Fibroblast of lung (primary cell): Measurements from ENCODE around the gene COL24A1. TPM values are rescaled to one million over a fixed set of nuclear protein-coding genes. Genes with fewer than 3 reads are reported as not detected.
A peak's percentile ranks its signal among the peaks of the same experiment; 100 is the strongest.

Experiments
- DNase-seq, 2 donors: peaks; one replicate each; pipeline versions ENCODE4 v3.0.0 to v3.0.0-alpha.2; 2010; ENCODE audit warnings: low read depth in 2 of 2
- H2AFZ ChIP-seq: 2 replicates; pipeline ENCODE4 v1.5.1; 2012; ENCODE audit warnings: low read length, control low read depth, inconsistent platforms
- H3K27ac ChIP-seq: 2 replicates; pipeline ENCODE4 v1.5.1; 2011; ENCODE audit warnings: low read length, control low read depth; ENCODE audit not compliant: insufficient read depth
- H3K27me3 ChIP-seq: 2 replicates; pipeline ENCODE4 v1.5.1; 2011; ENCODE audit warnings: mild to moderate bottlenecking, low read length; ENCODE audit not compliant: control insufficient read depth, insufficient read depth
- H3K36me3 ChIP-seq: 2 replicates; pipeline ENCODE4 v1.5.1; 2011; ENCODE audit warnings: low read length; ENCODE audit not compliant: control insufficient read depth, insufficient read depth
- H3K4me1 ChIP-seq: 2 replicates; pipeline ENCODE4 v1.5.1; 2011; ENCODE audit warnings: low read length; ENCODE audit not compliant: control insufficient read depth, insufficient read depth; ENCODE audit errors: extremely low read depth
- H3K4me2 ChIP-seq: 2 replicates; pipeline ENCODE4 v1.5.1; 2011; ENCODE audit warnings: low read length, control low read depth; ENCODE audit not compliant: insufficient read depth; ENCODE audit errors: extremely low read depth
- H3K4me3 ChIP-seq, 4 experiments: fragments of 200-600 bp in 1 of 4; sonication (generic) in 1 of 4; replicated peaks in 1 of 4; 2 replicates each; pipeline ENCODE4 v1.5.1; 2011 to 2016; ENCODE audit warnings: low read length in 4 of 4, low read depth in 3 of 4, mild to moderate bottlenecking in 3 of 4, control low read depth in 2 of 4, inconsistent platforms in 1 of 4, mixed read lengths in 1 of 4; ENCODE audit not compliant: insufficient read depth in 1 of 4; ENCODE audit errors: control extremely low read depth in 1 of 4
- H3K79me2 ChIP-seq: 2 replicates; pipeline ENCODE4 v1.5.1; 2012; ENCODE audit warnings: mild to moderate bottlenecking, low read length, inconsistent platforms; ENCODE audit not compliant: control insufficient read depth, insufficient read depth
- H3K9ac ChIP-seq: 2 replicates; pipeline ENCODE4 v1.5.1; 2011; ENCODE audit warnings: mild to moderate bottlenecking, low read length, control low read depth; ENCODE audit not compliant: insufficient read depth
- H3K9me3 ChIP-seq: 2 replicates; pipeline ENCODE4 v1.5.1; 2012; ENCODE audit warnings: low read depth, low read length; ENCODE audit not compliant: control insufficient read depth, insufficient read depth
- H4K20me1 ChIP-seq: 2 replicates; pipeline ENCODE4 v1.5.1; 2011; ENCODE audit warnings: low read length; ENCODE audit not compliant: control insufficient read depth, insufficient read depth; ENCODE audit errors: extremely low read depth
- CTCF ChIP-seq, 2 donors: IDR thresholded peaks in 1 of 2; conservative IDR thresholded peaks in 1 of 2; 1 replicate in 1 of 2; 2 replicates in 1 of 2; pipeline ENCODE4 v1.5.1; 2011 to 2012; ENCODE audit warnings: low read length in 2 of 2, control low read depth in 1 of 2, inconsistent platforms in 1 of 2, low read depth in 1 of 2, mild to moderate bottlenecking in 1 of 2
- EZH2 ChIP-seq: IDR thresholded peaks from 2 replicates; pipeline ENCODE4 v1.5.1; 2012; ENCODE audit warnings: low read length, control low read depth, mild to moderate bottlenecking; ENCODE audit errors: missing control alignments
- polyA plus RNA-seq, 2 donors: library from polyadenylated mRNA; depleted of rRNA in 1 of 2; stranded (reverse) in 1 of 2; unstranded in 1 of 2; fragments of >200 nt; gene quantifications; 2 replicates each; pipeline ENCODE4 v1.2.1, GENCODE V29; 2011 to 2012; ENCODE audit warnings: missing spikeins in 1 of 2
- total RNA-seq: library from RNA; depleted of rRNA; stranded (reverse); fragments of >200 nt; gene quantifications from 2 replicates; pipeline ENCODE4 v1.2.1, GENCODE V29; 2014

The COL24A1 gene
- total and polyA plus RNA-seq, 2 donors (not counting 1 experiment from before 2014, with no cell fraction given): 0.31 to 3.3 TPM

- Histone ChIP-seq H3K4me1 (no peaks in the 10 kb centered on the region), H3K4me2 (no peak overlapping the region), H3K9ac (no peak overlapping the region), H4K20me1 (no peaks in the 10 kb centered on the region), H3K27me3 (no peaks in the 10 kb centered on the region), H3K27ac (no peak overlapping the region), H3K79me2 (no peaks in the 10 kb centered on the region), H3K36me3 (no peaks in the 10 kb centered on the region), H2AFZ (no peak overlapping the region), H3K4me3 (no peak overlapping the region), H3K9me3 (no peaks in the 10 kb centered on the region)
- no peak for TF ChIP-seq CTCF (conservative IDR thresholded peaks at IDR 0.05 in 1 of 2, IDR thresholded peaks at IDR 0.05 in 1 of 2; ENCODE audit: low read depth in 1 of 2, low read length in 2 of 2)
- no peak for TF ChIP-seq EZH2
- DNase-seq: no peak
Observed at GRCh38 chr1:86104606-86105532, 51.7 kb downstream of the COL24A1 start.

- Histone ChIP-seq H3K9ac (no peak overlapping the region), H2AFZ (no peak overlapping the region), H3K9me3 (no peaks in the 10 kb centered on the region), H4K20me1 (no peaks in the 10 kb centered on the region), H3K27ac (no peak overlapping the region), H3K4me3 (no peak overlapping the region), H3K4me2 (no peak overlapping the region), H3K4me1 (no peaks in the 10 kb centered on the region), H3K27me3 (no peaks in the 10 kb centered on the region), H3K79me2 (no peaks in the 10 kb centered on the region), H3K36me3 (no peaks in the 10 kb centered on the region)
- DNase-seq: peak in 1 of 2 donors; percentile 26
- TF ChIP-seq EZH2: no peak
- TF ChIP-seq CTCF (conservative IDR thresholded peaks at IDR 0.05 in 1 of 2, IDR thresholded peaks at IDR 0.05 in 1 of 2; ENCODE audit: low read depth in 1 of 2, low read length in 2 of 2): no peak
Observed at GRCh38 chr1:86101616-86102015, 55.0 kb downstream of the COL24A1 start.

- DNase-seq: no peak
- H3K4me2 ChIP-seq: no peak overlapping the region
Observed at GRCh38 chr1:86100401-86100800, 56.2 kb downstream of the COL24A1 start.

More at GRCh38 chr1:86100401-86100800, 56.2 kb downstream of the COL24A1 start:
- no peaks in the 10 kb centered on the region for H3K27me3 ChIP-seq
- no peaks in the 10 kb centered on the region for H3K9me3 ChIP-seq
- no peaks in the 10 kb centered on the region for H3K4me1 ChIP-seq
- TF ChIP-seq EZH2: no peak
- no peak for TF ChIP-seq CTCF (conservative IDR thresholded peaks at IDR 0.05 in 1 of 2, IDR thresholded peaks at IDR 0.05 in 1 of 2; ENCODE audit: low read depth in 1 of 2, low read length in 2 of 2)
- no peak overlapping the region for H3K4me3 ChIP-seq
- H3K27ac ChIP-seq: no peak overlapping the region
- no peaks in the 10 kb centered on the region for H4K20me1 ChIP-seq
- no peak overlapping the region for H2AFZ ChIP-seq
- no peaks in the 10 kb centered on the region for H3K79me2 ChIP-seq
- no peaks in the 10 kb centered on the region for H3K36me3 ChIP-seq
- H3K9ac ChIP-seq: no peak overlapping the region
